NCI-H82 treated with DMSO at 0.1 percent for 48 hours (cell line): ENCODE data around the gene DNA2.

Experiments used
- DNase-seq: peaks from one replicate; lab custom pipeline; 2025; ENCODE audit not compliant: unreplicated experiment; lab: John Stamatoyannopoulos, UW

DNA2 gene

DNA sequence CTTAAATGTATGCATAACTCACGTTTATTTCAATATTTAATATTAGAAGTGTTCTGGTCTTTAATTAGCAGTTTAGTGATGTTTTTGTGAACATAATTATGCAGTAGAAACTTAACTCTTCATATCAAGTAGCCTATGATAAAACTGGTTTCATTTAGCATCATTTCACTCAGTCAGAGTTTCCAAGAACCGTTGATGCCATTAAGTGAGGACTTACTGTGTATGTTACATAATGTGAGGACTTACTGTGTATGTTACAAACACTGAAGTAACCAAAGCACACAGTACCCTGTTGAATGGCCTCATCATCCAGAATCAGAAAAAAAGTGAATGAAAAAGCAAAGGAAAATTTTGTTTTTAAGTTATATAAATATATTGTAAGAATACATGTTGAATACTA, 106.2 kb downstream of the DNA2 start:
- no peak for DNase-seq

GRCh38 chr10:68364101-68364886, 107.5 kb downstream of the DNA2 start:
- no peak for DNase-seq
